GM12878 (cell line): ENCODE results near the gene ARL5A. TPM values are rescaled to one million over a fixed set of nuclear protein-coding genes. Genes with fewer than 3 reads are reported as not detected.
"Not testable (repeated sequence)": the region's sequence is repeated elsewhere in the genome, so short reads cannot be mapped to it uniquely, and the experiment has no call there.

Experiments
- ATAC-seq: fragments of 200-7000 bp; cut with Tn5 transposase; 3 replicates; pipeline ENCODE4 v1.9.1; 2020; ENCODE audit warnings: mild to moderate bottlenecking, moderate library complexity
- BruUV-seq: library from RNA; stranded (reverse); fragments of 400-500 nt; replicated peaks from 2 replicates; lab custom pipeline; 2021; lab: Mats Ljungman, UMichigan
- CTCF ChIA-PET: fragments of 300-600 bp; sonication (Branson Sonifier 250); formaldehyde crosslinking; extraction: SDS; loops from one replicate; lab custom pipeline; 2021; ENCODE audit warnings: inconsistent platforms; lab: Yijun Ruan, JAX
- POLR2A ChIA-PET: fragments of 350-600 bp; formaldehyde crosslinking; extraction: SDS; loops from one replicate; lab custom pipeline; 2021; ENCODE audit warnings: inconsistent platforms; lab: Charles Lee
- RAD21 ChIA-PET: fragments of 300-600 bp; sonication (Branson Sonifier 250); formaldehyde crosslinking; loops from one replicate; lab custom pipeline; 2023; ENCODE audit warnings: antibody characterized with exemption; ENCODE audit not compliant: unreplicated experiment; lab: Charles Lee
- SMC1A ChIA-PET: fragments of 300-600 bp; sonication (Branson Sonifier 250); formaldehyde crosslinking; loops from one replicate; lab custom pipeline; 2023; ENCODE audit not compliant: unreplicated experiment, uncharacterized antibody; lab: Charles Lee
- DNase-seq: peaks from one replicate; pipeline ENCODE4 v3.0.0-alpha.2; 2011; ENCODE audit warnings: low read depth, low spot score
- FAIRE-seq: peaks from 3 replicates; lab custom pipeline; 2011; peaks lifted over from hg19 to GRCh38; lab: Jason Lieb, UNC
- H2AFZ ChIP-seq: 2 replicates; pipeline ENCODE4 v1.6.0; 2011; ENCODE audit warnings: low read depth, low read length, control low read depth; ENCODE audit not compliant: control insufficient read depth
- H3K27ac ChIP-seq: 2 replicates; pipeline ENCODE4 v1.5.1; 2011; ENCODE audit warnings: control low read depth; ENCODE audit not compliant: control insufficient read depth, insufficient read depth
- H3K27me3 ChIP-seq, 2 experiments: replicated peaks in 1 of 2; 2 replicates each; pipeline versions ENCODE4 v1.6.0 to v1.6.1; 2011; ENCODE audit warnings: low read length in 1 of 2; ENCODE audit not compliant: control insufficient read depth in 2 of 2, insufficient read depth in 2 of 2
- H3K36me3 ChIP-seq, 2 experiments: 2 replicates each; pipeline ENCODE4 v1.5.1; 2011; ENCODE audit warnings: low read length in 1 of 2; ENCODE audit not compliant: control insufficient read depth in 2 of 2, insufficient read depth in 2 of 2
- H3K4me1 ChIP-seq: 2 replicates; pipeline ENCODE4 v1.6.1; 2011; ENCODE audit warnings: mild to moderate bottlenecking, low read length, moderate library complexity, mixed read lengths; ENCODE audit not compliant: control insufficient read depth, insufficient read depth
- H3K4me2 ChIP-seq: 2 replicates; pipeline ENCODE4 v1.6.0; 2011; ENCODE audit warnings: control low read depth; ENCODE audit not compliant: control insufficient read depth, insufficient read depth
- H3K4me3 ChIP-seq: fragments of 200-600 bp; sonication (generic); 2 replicates; pipeline ENCODE4 v1.5.1; 2016
- H3K79me2 ChIP-seq: 2 replicates; pipeline ENCODE4 v1.6.0; 2011; ENCODE audit warnings: low read length; ENCODE audit not compliant: control insufficient read depth, insufficient read depth
- H3K9ac ChIP-seq: 2 replicates; pipeline ENCODE4 v1.8.0; 2011; ENCODE audit warnings: low read length, control low read depth, mixed read lengths; ENCODE audit not compliant: control insufficient read depth, insufficient read depth
- H3K9me3 ChIP-seq: replicated peaks from 3 replicates; pipeline ENCODE4 v1.5.1; 2011; ENCODE audit warnings: mild to moderate bottlenecking, low read length; ENCODE audit not compliant: control insufficient read depth, insufficient read depth
- H4K20me1 ChIP-seq: 2 replicates; pipeline ENCODE4 v1.6.0; 2011; ENCODE audit not compliant: control insufficient read depth, insufficient read depth
- ASH2L ChIP-seq: fragments of 300-600, 200-600 bp; sonication (generic); IDR thresholded peaks from 2 replicates; pipeline ENCODE4 v1.6.1; 2017; ENCODE audit warnings: low read depth, mild to moderate bottlenecking, borderline replicate concordance
- CBX5 ChIP-seq: sonication (generic); IDR thresholded peaks from 2 replicates; pipeline ENCODE4 v1.6.1; 2016; ENCODE audit warnings: low read depth, moderate library complexity, mild to moderate bottlenecking, inconsistent platforms
- CREM ChIP-seq: IDR thresholded peaks from 2 replicates; pipeline ENCODE4 v1.6.1; 2014; ENCODE audit warnings: antibody characterized with exemption, low read depth
- ETV6 ChIP-seq, 2 experiments: fragments of 450-650 bp in 1 of 2; IDR thresholded peaks in 1 of 2; conservative IDR thresholded peaks in 1 of 2; 2 replicates each; pipeline ENCODE4 v1.6.1; 2014; ENCODE audit warnings: antibody characterized with exemption in 1 of 2, borderline replicate concordance in 1 of 2, low read depth in 1 of 2, mild to moderate bottlenecking in 1 of 2, moderate library complexity in 1 of 2
- RELA ChIP-seq: fragments of 450-650 bp; IDR thresholded peaks from 2 replicates; pipeline ENCODE4 v1.8.0; 2014; ENCODE audit warnings: borderline replicate concordance; ENCODE audit not compliant: partially characterized antibody
- WGBS: methylation state at CpG from one replicate; pipeline ENCODE4 v1.1.6; 2016; ENCODE audit warnings: low lambda C conversion rate; ENCODE audit not compliant: insufficient replicate concordance, insufficient coverage; ENCODE audit errors: missing lambda C conversion rate; 5-methylcytosine and 5-hydroxymethylcytosine counted together
- in situ Hi-C: fragments of 300-500 bp; cut with MboI; formaldehyde crosslinking; loops from 9 replicates; pipeline ENCODE4 v1.14.3; 2018; ENCODE audit warnings: mixed read lengths
- intact Hi-C: fragments of 100-400 bp; cut with micrococcal nuclease; formaldehyde crosslinking; loops from one replicate; pipeline ENCODE4 v1.14.2; 2022; ENCODE audit not compliant: unreplicated experiment
- polyA plus RNA-seq, 11 experiments: library from polyadenylated mRNA; depleted of rRNA in 4 of 11; unstranded in 6 of 11; stranded (reverse) in 5 of 11; fragments of >200 nt; fragmentation: Nextera tagmentation in 4 of 11; fragmentation: Illumina TruSeq in 1 of 11; extraction: Ambion mirVana in 4 of 11; extraction: Trizol in 1 of 11; gene quantifications; 1 replicate in 1 of 11; 2 replicates in 10 of 11; pipeline versions ENCODE4 v1.2.1 to v1.2.3, GENCODE V29; 2011 to 2016; ENCODE audit warnings: inconsistent platforms in 2 of 11, missing spikeins in 2 of 11, low read depth in 1 of 11
- total RNA-seq, 4 experiments: library from RNA; depleted of rRNA in 3 of 4; stranded (reverse); fragments of >200 nt in 3 of 4; fragmentation: Illumina TruSeq in 1 of 4; extraction: Trizol in 1 of 4; gene quantifications; 2 replicates each; pipeline versions ENCODE4 v1.2.1 to v1.2.3, GENCODE V29; 2013 to 2021
- TF ChIP-seq, protein P1 (sequence below): IDR thresholded peaks from 2 replicates; pipeline ENCODE4 v1.6.1; 2012; ENCODE audit warnings: mild to moderate bottlenecking, low read depth, low read length

Gene ARL5A
- total and polyA plus RNA-seq, 10 of the 15 experiments (the other 5 are each of a cell fraction or from before 2014, with no cell fraction given) = 9.4 to 52.9 (median 32.0) TPM

- Histone ChIP-seq H3K27me3 (no peaks in the 10 kb centered on the region), H3K36me3 (no peaks in the 10 kb centered on the region; a peak in 1 of 4 replicates), H3K9me3 (no peaks in the 10 kb centered on the region; the same call in 2 of the 3 replicates), H2AFZ (no peak overlapping the region), H4K20me1 (no peaks in the 10 kb centered on the region), H3K4me3 (no peak overlapping the region), H3K27ac (no peak overlapping the region), H3K4me2 (no peak overlapping the region), H3K4me1 (no peaks in the 10 kb centered on the region), H3K9ac (no peak overlapping the region), H3K79me2 (no peaks in the 10 kb centered on the region)
- ChIA-PET SMC1A (no interaction called here), CTCF (no interaction called here), POLR2A (no interaction called here), RAD21 (no interaction called here)
- FAIRE-seq (no peak), ATAC-seq (no peak), DNase-seq (no peak)
- TF ChIP-seq ETV6 (conservative IDR thresholded peaks at IDR 0.05 in 1 of 2, IDR thresholded peaks at IDR 0.05 in 1 of 2; ENCODE audit: borderline replicate concordance in 1 of 2, low read depth in 1 of 2) (no peak), CREM (no peak), RELA (no peak), ASH2L (no peak), CBX5 (no peak)
- TF ChIP-seq, protein P1, sequence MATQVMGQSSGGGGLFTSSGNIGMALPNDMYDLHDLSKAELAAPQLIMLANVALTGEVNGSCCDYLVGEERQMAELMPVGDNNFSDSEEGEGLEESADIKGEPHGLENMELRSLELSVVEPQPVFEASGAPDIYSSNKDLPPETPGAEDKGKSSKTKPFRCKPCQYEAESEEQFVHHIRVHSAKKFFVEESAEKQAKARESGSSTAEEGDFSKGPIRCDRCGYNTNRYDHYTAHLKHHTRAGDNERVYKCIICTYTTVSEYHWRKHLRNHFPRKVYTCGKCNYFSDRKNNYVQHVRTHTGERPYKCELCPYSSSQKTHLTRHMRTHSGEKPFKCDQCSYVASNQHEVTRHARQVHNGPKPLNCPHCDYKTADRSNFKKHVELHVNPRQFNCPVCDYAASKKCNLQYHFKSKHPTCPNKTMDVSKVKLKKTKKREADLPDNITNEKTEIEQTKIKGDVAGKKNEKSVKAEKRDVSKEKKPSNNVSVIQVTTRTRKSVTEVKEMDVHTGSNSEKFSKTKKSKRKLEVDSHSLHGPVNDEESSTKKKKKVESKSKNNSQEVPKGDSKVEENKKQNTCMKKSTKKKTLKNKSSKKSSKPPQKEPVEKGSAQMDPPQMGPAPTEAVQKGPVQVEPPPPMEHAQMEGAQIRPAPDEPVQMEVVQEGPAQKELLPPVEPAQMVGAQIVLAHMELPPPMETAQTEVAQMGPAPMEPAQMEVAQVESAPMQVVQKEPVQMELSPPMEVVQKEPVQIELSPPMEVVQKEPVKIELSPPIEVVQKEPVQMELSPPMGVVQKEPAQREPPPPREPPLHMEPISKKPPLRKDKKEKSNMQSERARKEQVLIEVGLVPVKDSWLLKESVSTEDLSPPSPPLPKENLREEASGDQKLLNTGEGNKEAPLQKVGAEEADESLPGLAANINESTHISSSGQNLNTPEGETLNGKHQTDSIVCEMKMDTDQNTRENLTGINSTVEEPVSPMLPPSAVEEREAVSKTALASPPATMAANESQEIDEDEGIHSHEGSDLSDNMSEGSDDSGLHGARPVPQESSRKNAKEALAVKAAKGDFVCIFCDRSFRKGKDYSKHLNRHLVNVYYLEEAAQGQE = no peak
- intact Hi-C loops = no loop called here
- in situ Hi-C loops = no loop called here
- no TSS peak for BruUV-seq
- WGBS = 83% methylated on average over 4 of the region's 4 CpGs
Measured at GRCh38 chr2:151795646-151796240, 32.5 kb downstream of the ARL5A start.

GRCh38 chr2:151794422-151794821 is 33.8 kb downstream of the ARL5A start:
- POLR2A ChIA-PET, BruUV-seq, H3K4me2 ChIP-seq, CTCF ChIA-PET, H2AFZ ChIP-seq, H3K9me3 ChIP-seq, H4K20me1 ChIP-seq, ATAC-seq, H3K36me3 ChIP-seq, DNase-seq, H3K79me2 ChIP-seq, intact Hi-C loops, H3K4me1 ChIP-seq, H3K27me3 ChIP-seq, H3K4me3 ChIP-seq, FAIRE-seq, in situ Hi-C loops, H3K9ac ChIP-seq, H3K27ac ChIP-seq: not testable (repeated sequence)
- SMC1A ChIA-PET = interaction anchor here (1.0 kb wide), 1 partner anchor 17 kb away, joined by 3 read pairs; no protein-coding TSS in a partner anchor
- WGBS = 97% methylated on average over 6 of the region's 6 CpGs
- RAD21 ChIA-PET = interaction anchor here (0.7 kb wide), 1 partner anchor 9 kb away, joined by 3 read pairs; no protein-coding TSS in a partner anchor
